Measurements from ENCODE around the gene KRTAP4-12.
"Not testable (repeated sequence)": the region's sequence is repeated elsewhere in the genome, so short reads cannot be mapped to it uniquely, and the experiment has no call there.

The KRTAP4-12 gene

GRCh38 chr17:41084100-41084856, 39.7 kb downstream of the KRTAP4-12 start, which contains the start of gene KRTAP4-7:
Gene KRTAP4-7 (plus strand): TSS chr17:41084150. CDS start chr17:41084207, 57 bp downstream.
- DNase-seq: not testable (repeated sequence)

DNA sequence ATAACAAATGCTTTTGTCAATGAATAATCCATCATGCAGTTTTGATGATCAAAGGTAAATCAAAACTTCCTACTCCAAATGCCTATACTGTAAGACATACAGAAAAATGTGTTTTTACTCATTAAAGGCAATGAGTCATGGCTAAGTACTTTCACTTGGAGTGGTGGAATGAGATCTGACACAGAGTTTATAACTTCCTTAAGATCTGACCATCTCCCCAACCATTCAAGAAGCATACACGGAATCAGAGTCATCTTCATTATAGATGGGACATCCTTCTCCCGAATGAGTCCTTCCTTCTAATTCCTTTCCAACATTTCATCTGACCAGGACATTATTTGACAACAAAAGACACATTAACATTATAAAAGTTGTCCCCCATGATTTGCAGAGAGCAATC, 40.6 kb downstream of the KRTAP4-12 start:
- not testable (repeated sequence) for DNase-seq

GRCh38 chr17:41082626-41083025, 41.4 kb downstream of the KRTAP4-12 start:
- no peak for DNase-seq

GRCh38 chr17:41076788-41077187, 47.2 kb downstream of the KRTAP4-12 start:
- no peak for DNase-seq

- no peak for DNase-seq
Observed at GRCh38 chr17:41073676-41074075, 50.3 kb downstream of the KRTAP4-12 start.
